Loucy (cell line): ENCODE results near the gene CRYGD.
"Not testable (repeated sequence)": the region's sequence is repeated elsewhere in the genome, so short reads cannot be mapped to it uniquely, and the experiment has no call there.

ENCODE experiments used
- H2AFZ ChIP-seq: fragments of 200-600 bp; sonication (generic); 2 replicates; pipeline ENCODE4 v1.6.0; 2016; ENCODE audit warnings: antibody characterized with exemption, mild to moderate bottlenecking, low read length, moderate library complexity
- H3F3A ChIP-seq: fragments of 200-600 bp; 2 replicates; pipeline ENCODE4 v1.6.0; 2016; ENCODE audit warnings: antibody characterized with exemption, low read depth, mild to moderate bottlenecking
- H3K27me3 ChIP-seq: fragments of 200-600 bp; sonication (generic); 2 replicates; pipeline ENCODE4 v1.6.1; 2014; ENCODE audit warnings: low read length, mild to moderate bottlenecking; ENCODE audit not compliant: insufficient read depth, poor library complexity, severe bottlenecking
- H3K36me3 ChIP-seq: fragments of 200-600 bp; sonication (generic); 2 replicates; pipeline ENCODE4 v1.6.1; 2016; ENCODE audit warnings: low read length; ENCODE audit not compliant: insufficient read depth
- H3K4me1 ChIP-seq: fragments of 200-600 bp; sonication (generic); 2 replicates; pipeline ENCODE4 v1.5.1; 2014; ENCODE audit warnings: low read length, mild to moderate bottlenecking; ENCODE audit not compliant: insufficient read depth, poor library complexity, severe bottlenecking
- H3K4me2 ChIP-seq: fragments of 200-600 bp; sonication (generic); 2 replicates; pipeline ENCODE4 v1.6.0; 2014; ENCODE audit warnings: antibody characterized with exemption, low read length, low read depth, mild to moderate bottlenecking; ENCODE audit not compliant: poor library complexity, severe bottlenecking
- H3K4me3 ChIP-seq: fragments of 200-600 bp; sonication (generic); 2 replicates; pipeline ENCODE4 v1.5.1; 2014; ENCODE audit warnings: low read length, mild to moderate bottlenecking, mixed read lengths; ENCODE audit not compliant: poor library complexity, severe bottlenecking
- H3K79me2 ChIP-seq: fragments of 200-600 bp; sonication (generic); 2 replicates; pipeline ENCODE4 v1.6.1; 2014; ENCODE audit warnings: low read length; ENCODE audit not compliant: insufficient read depth
- H3K9ac ChIP-seq: fragments of 200-600 bp; sonication (generic); 2 replicates; pipeline ENCODE4 v1.6.0; 2014; ENCODE audit warnings: mild to moderate bottlenecking, low read depth, low read length, moderate library complexity; ENCODE audit not compliant: poor library complexity, severe bottlenecking
- H3K9me2 ChIP-seq: fragments of 200-600 bp; sonication (generic); replicated peaks from 2 replicates; pipeline ENCODE4 v1.6.1; 2016; ENCODE audit warnings: low read depth, low read length, mixed read lengths
- H3K9me3 ChIP-seq: fragments of 200-600 bp; sonication (generic); 2 replicates; pipeline ENCODE4 v1.6.1; 2014; ENCODE audit warnings: mild to moderate bottlenecking, antibody characterized with exemption, low read length, low read depth; ENCODE audit not compliant: insufficient read depth
- H4K20me1 ChIP-seq: fragments of 200-600 bp; sonication (generic); 2 replicates; pipeline ENCODE4 v1.6.0; 2014; ENCODE audit warnings: antibody characterized with exemption, low read length, mild to moderate bottlenecking; ENCODE audit not compliant: insufficient read depth, poor library complexity, severe bottlenecking
- CTCF ChIP-seq: fragments of 200-600 bp; sonication (generic); conservative IDR thresholded peaks from 2 replicates; pipeline ENCODE4 v1.5.1; 2014; ENCODE audit warnings: mild to moderate bottlenecking, antibody characterized with exemption, low read length
- EZH2phosphoT487 ChIP-seq: fragments of 200-600 bp; IDR thresholded peaks from 2 replicates; pipeline ENCODE4 v1.6.1; 2018; ENCODE audit warnings: antibody characterized with exemption, mild to moderate bottlenecking, moderate library complexity, borderline replicate concordance

CRYGD gene

DNA sequence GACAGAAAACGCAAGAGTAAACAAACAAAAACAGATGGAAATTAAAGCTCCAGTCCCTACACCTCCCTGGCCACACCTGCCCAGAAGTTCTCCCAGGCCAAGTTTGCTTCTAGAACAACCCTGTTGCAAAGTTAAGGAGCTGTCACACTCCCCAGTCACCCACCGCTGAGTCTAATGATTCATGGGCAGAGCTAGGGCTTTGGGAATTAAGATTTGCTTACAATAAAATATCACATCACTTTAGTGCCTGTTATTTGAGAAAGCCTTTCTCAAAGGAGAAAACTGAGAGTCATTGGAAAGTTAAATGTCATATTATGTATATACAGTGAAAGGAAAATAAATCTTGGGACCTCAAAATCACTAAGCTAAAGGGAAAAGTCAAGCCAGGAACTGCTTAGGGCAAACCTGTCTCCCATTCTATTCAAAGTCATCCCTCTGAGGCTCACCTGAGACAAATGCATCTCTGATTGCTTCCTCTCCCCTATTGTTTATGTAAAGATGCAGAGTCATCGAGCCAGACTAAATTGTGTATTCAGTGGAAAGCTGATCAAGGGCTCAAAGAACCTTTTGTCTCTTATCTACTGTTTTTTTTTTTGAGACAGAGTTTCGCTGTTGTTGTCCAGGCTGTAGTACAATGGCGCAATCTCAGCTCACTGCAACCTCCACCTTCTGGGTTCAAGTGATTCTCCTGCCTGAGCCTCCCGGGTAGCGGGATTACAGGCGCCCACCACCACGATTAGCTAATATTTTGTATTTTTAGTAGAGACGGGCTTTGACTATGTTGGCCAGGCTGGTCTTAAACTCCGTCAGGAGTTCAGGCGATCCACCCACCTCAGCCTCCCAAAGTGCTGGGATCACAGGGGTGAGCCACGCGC is 18.8 kb upstream of the CRYGD start:
- no peak for TF ChIP-seq EZH2phosphoT487
- no peak for TF ChIP-seq CTCF
- Histone ChIP-seq H3K9ac (no peak overlapping the region), H3F3A (no peaks in the 10 kb centered on the region), H4K20me1 (no peaks in the 10 kb centered on the region), H3K36me3 (no peaks in the 10 kb centered on the region), H3K4me1 (no peaks in the 10 kb centered on the region), H3K79me2 (no peaks in the 10 kb centered on the region), H3K27me3 (no peaks in the 10 kb centered on the region), H2AFZ (0 out of 2 replicates have a peak overlapping the region, but pooled peaks have one; percentile 5), H3K9me2 (no peaks in the 10 kb centered on the region), H3K9me3 (no peaks in the 10 kb centered on the region), H3K4me3 (no peak overlapping the region), H3K4me2 (no peak overlapping the region)

DNA sequence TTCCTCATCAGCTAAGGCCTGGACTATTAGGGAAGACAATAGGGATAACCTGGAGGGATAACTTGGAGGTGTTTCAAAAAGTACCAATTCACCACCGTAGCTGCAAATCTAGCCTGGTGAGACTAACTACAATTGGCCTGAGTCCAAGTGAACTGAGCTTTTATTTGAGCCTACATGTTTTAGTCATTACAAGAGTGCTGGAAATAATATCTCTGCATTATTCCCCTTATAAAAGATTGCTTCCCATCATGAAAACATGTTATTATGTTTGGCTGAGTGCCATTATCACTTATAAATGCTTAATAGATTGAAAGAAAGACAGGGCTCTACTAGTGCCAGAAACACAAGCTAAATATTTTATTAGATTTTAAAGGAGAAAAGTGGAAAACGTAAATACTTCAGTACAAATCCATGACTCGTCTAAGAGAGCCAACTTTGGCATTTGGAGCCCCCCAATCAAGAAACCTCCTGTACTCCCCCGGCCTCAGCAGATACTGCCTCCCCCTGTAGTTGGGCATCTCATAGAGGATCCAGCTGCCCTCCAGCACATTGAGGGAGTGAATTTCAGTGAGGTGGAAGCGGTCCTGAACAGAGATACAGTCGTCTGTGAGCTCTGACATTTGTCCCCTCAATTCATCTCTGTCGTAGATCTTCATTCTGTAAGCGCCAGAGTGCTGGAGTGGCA is 18.1 kb upstream of the CRYGD start:
- peaks cover 3% of the 10 kb centered on the region for H3K4me1 ChIP-seq
- no peaks in the 10 kb centered on the region for H3K9me3 ChIP-seq
- no peaks in the 10 kb centered on the region for H3F3A ChIP-seq
- no peaks in the 10 kb centered on the region for H4K20me1 ChIP-seq
- no peaks in the 10 kb centered on the region for H3K36me3 ChIP-seq
- H3K4me3 ChIP-seq: no peak overlapping the region
- no peaks in the 10 kb centered on the region for H3K9me2 ChIP-seq
- 0 out of 2 replicates have a peak overlapping the region, but pooled peaks have one; percentile 5 for H2AFZ ChIP-seq
- no peaks in the 10 kb centered on the region for H3K27me3 ChIP-seq
- no peak overlapping the region for H3K9ac ChIP-seq
- TF ChIP-seq CTCF (no peak), EZH2phosphoT487 (no peak)
- H3K4me2 ChIP-seq: no peak overlapping the region
- no peaks in the 10 kb centered on the region for H3K79me2 ChIP-seq

- H2AFZ ChIP-seq: no peak overlapping the region
- H3K36me3 ChIP-seq: no peaks in the 10 kb centered on the region
- no peaks in the 10 kb centered on the region for H3K79me2 ChIP-seq
- H3K9me2 ChIP-seq: no peaks in the 10 kb centered on the region
- no peak overlapping the region for H3K9ac ChIP-seq
- no peaks in the 10 kb centered on the region for H3K9me3 ChIP-seq
- TF ChIP-seq EZH2phosphoT487 (no peak), CTCF (no peak)
- no peak overlapping the region for H3K4me2 ChIP-seq
- H3K4me3 ChIP-seq: no peak overlapping the region
- H3K27me3 ChIP-seq: no peaks in the 10 kb centered on the region
- H3F3A ChIP-seq: peaks cover 4% of the 10 kb centered on the region; the same call in 1 of the 2 replicates
- no peaks in the 10 kb centered on the region for H4K20me1 ChIP-seq
- H3K4me1 ChIP-seq: peaks cover 31% of the 10 kb centered on the region
Observed at GRCh38 chr2:208139447-208139846, 15.1 kb upstream of the CRYGD start.

GRCh38 chr2:208138334-208138733 is 14.0 kb upstream of the CRYGD start:
- not testable (repeated sequence) for H3K4me3 ChIP-seq, H3K27me3 ChIP-seq, H3K36me3 ChIP-seq, H3K9me3 ChIP-seq, H3K79me2 ChIP-seq, H3K9me2 ChIP-seq, H2AFZ ChIP-seq, H3K4me2 ChIP-seq, H3F3A ChIP-seq, H4K20me1 ChIP-seq, H3K9ac ChIP-seq
- H3K4me1 ChIP-seq: peaks cover 38% of the 10 kb centered on the region
